WTC11 (cell line): ENCODE measurements around the gene ADAM22. TPM values are rescaled to one million over a fixed set of nuclear protein-coding genes. Genes with fewer than 3 reads are reported as not detected.

ENCODE experiments used
- ATAC-seq: fragments of 200-7000 bp; cut with Tn5 transposase; 2 replicates; pipeline ENCODE4 v1.10.0; 2021; ENCODE audit warnings: mild to moderate bottlenecking, moderate library complexity
- CTCF ChIA-PET: fragments of 300-600 bp; sonication (Branson Sonifier 250); formaldehyde crosslinking; loops from one replicate; lab custom pipeline; 2021; ENCODE audit warnings: antibody characterized with exemption; lab: Charles Lee
- POLR2A ChIA-PET: fragments of 350-600 bp; sonication (Branson Sonifier 250); formaldehyde crosslinking; loops from one replicate; lab custom pipeline; 2021; ENCODE audit warnings: antibody characterized with exemption; lab: Charles Lee
- DNase-seq: peaks from one replicate; pipeline ENCODE4 v3.0.0; 2021; ENCODE audit warnings: low spot score
- H3K27ac Mint-ChIP-seq: 2 replicates; pipeline ENCODE4 v1.8.0; 2021; ENCODE audit warnings: mixed read lengths
- H3K27me3 Mint-ChIP-seq: 2 replicates; pipeline ENCODE4 v1.8.0; 2021; ENCODE audit warnings: low read depth, mild to moderate bottlenecking, moderate library complexity, mixed read lengths
- H3K36me3 Mint-ChIP-seq: 2 replicates; pipeline ENCODE4 v1.8.0; 2021; ENCODE audit warnings: mixed read lengths
- H3K4me1 Mint-ChIP-seq: 2 replicates; pipeline ENCODE4 v1.8.0; 2022; ENCODE audit warnings: mixed read lengths
- H3K4me3 Mint-ChIP-seq: 2 replicates; pipeline ENCODE4 v1.8.0; 2021; ENCODE audit warnings: mild to moderate bottlenecking, moderate library complexity, mixed read lengths
- H3K9me3 Mint-ChIP-seq: 2 replicates; pipeline ENCODE4 v1.8.0; 2021; ENCODE audit warnings: mixed read lengths
- AR ChIP-seq: fragments of 250-450 bp; sonication (Bioruptor Pico); IDR thresholded peaks from 2 replicates; pipeline ENCODE4 v1.9.0; 2021; ENCODE audit warnings: mild to moderate bottlenecking
- ATF1 ChIP-seq: sonication (generic); formaldehyde crosslinking; IDR thresholded peaks from 2 replicates; pipeline ENCODE4 v1.8.1; 2023; ENCODE audit warnings: mild to moderate bottlenecking, moderate library complexity, missing genetic modification reagents
- ELF4 ChIP-seq: sonication (generic); formaldehyde crosslinking; IDR thresholded peaks from 2 replicates; pipeline ENCODE4 v1.8.1; 2022; ENCODE audit warnings: low read depth, mild to moderate bottlenecking, moderate library complexity, missing genetic modification reagents
- ETV6 ChIP-seq: sonication (generic); formaldehyde crosslinking; IDR thresholded peaks from 2 replicates; pipeline ENCODE4 v1.8.1; 2022; ENCODE audit warnings: mild to moderate bottlenecking, missing genetic modification reagents
- FOXK1 ChIP-seq: sonication (generic); formaldehyde crosslinking; IDR thresholded peaks from 2 replicates; pipeline ENCODE4 v1.8.0; 2022; ENCODE audit warnings: mild to moderate bottlenecking, moderate library complexity, missing genetic modification reagents
- FOXP4 ChIP-seq: sonication (generic); formaldehyde crosslinking; IDR thresholded peaks from 2 replicates; pipeline ENCODE4 v1.8.0; 2022; ENCODE audit warnings: mild to moderate bottlenecking, missing genetic modification reagents
- GABPB1 ChIP-seq: sonication (generic); formaldehyde crosslinking; IDR thresholded peaks from 2 replicates; pipeline ENCODE4 v1.8.1; 2023; ENCODE audit warnings: mild to moderate bottlenecking, missing genetic modification reagents
- HMGXB4 ChIP-seq: sonication (generic); formaldehyde crosslinking; IDR thresholded peaks from 2 replicates; pipeline ENCODE4 v1.8.1; 2023; ENCODE audit warnings: mild to moderate bottlenecking, moderate library complexity, missing genetic modification reagents
- JAZF1 ChIP-seq: fragments of 250-450 bp; sonication (Bioruptor Pico); IDR thresholded peaks from 2 replicates; pipeline ENCODE4 v1.9.0; 2021; ENCODE audit warnings: moderate library complexity, mild to moderate bottlenecking, inconsistent platforms
- MLX ChIP-seq: sonication (generic); formaldehyde crosslinking; IDR thresholded peaks from 2 replicates; pipeline ENCODE4 v1.8.1; 2023; ENCODE audit warnings: mild to moderate bottlenecking, missing genetic modification reagents, moderate library complexity
- NR1H2 ChIP-seq: sonication (generic); formaldehyde crosslinking; IDR thresholded peaks from 2 replicates; pipeline ENCODE4 v1.9.0; 2021; ENCODE audit warnings: mild to moderate bottlenecking, moderate library complexity, missing genetic modification reagents
- PRDM15 ChIP-seq: sonication (generic); formaldehyde crosslinking; IDR thresholded peaks from 2 replicates; pipeline ENCODE4 v1.8.0; 2022; ENCODE audit warnings: missing genetic modification reagents
- RORB ChIP-seq: fragments of 250-450 bp; sonication (Bioruptor Pico); IDR thresholded peaks from 2 replicates; pipeline ENCODE4 v1.9.0; 2021; ENCODE audit warnings: mild to moderate bottlenecking
- SMAD3 ChIP-seq: sonication (generic); formaldehyde crosslinking; IDR thresholded peaks from 2 replicates; pipeline ENCODE4 v1.8.0; 2022; ENCODE audit warnings: missing genetic modification reagents, mild to moderate bottlenecking, borderline replicate concordance
- SOX15 ChIP-seq: fragments of 250-450 bp; sonication (Bioruptor Pico); IDR thresholded peaks from 2 replicates; pipeline ENCODE4 v1.9.0; 2021; ENCODE audit warnings: mild to moderate bottlenecking
- SP1 ChIP-seq: sonication (generic); formaldehyde crosslinking; conservative IDR thresholded peaks from 2 replicates; pipeline ENCODE4 v1.8.1; 2022; ENCODE audit warnings: missing genetic modification reagents
- TCF7 ChIP-seq: sonication (generic); formaldehyde crosslinking; IDR thresholded peaks from 2 replicates; pipeline ENCODE4 v1.8.0; 2022; ENCODE audit warnings: mild to moderate bottlenecking, low read depth, missing genetic modification reagents, moderate library complexity
- ZNF138 ChIP-seq: sonication (generic); formaldehyde crosslinking; conservative IDR thresholded peaks from 2 replicates; pipeline ENCODE4 v1.8.1; 2022; ENCODE audit warnings: mild to moderate bottlenecking, moderate library complexity, missing genetic modification reagents
- ZNF423 ChIP-seq: fragments of 250-450 bp; sonication (Bioruptor Pico); IDR thresholded peaks from 2 replicates; pipeline ENCODE4 v2.1.2; 2022; ENCODE audit warnings: mild to moderate bottlenecking, moderate library complexity
- ZNF671 ChIP-seq: fragments of 250-450 bp; sonication (Bioruptor Pico); IDR thresholded peaks from 2 replicates; pipeline ENCODE4 v1.8.0; 2021; ENCODE audit warnings: mild to moderate bottlenecking
- total RNA-seq: library from RNA; stranded (reverse); gene quantifications from 3 replicates; pipeline ENCODE4 v1.2.3, GENCODE V29; 2021
- TF ChIP-seq, protein P1 (sequence below): fragments of 250-450 bp; sonication (Bioruptor Pico); conservative IDR thresholded peaks from 2 replicates; pipeline ENCODE4 v1.9.0; 2021; ENCODE audit warnings: mild to moderate bottlenecking

The ADAM22 gene
- total RNA-seq, 1 experiment from 2014 or later, result 12.4 TPM

- CTCF ChIA-PET, result interaction anchor here (0.7 to 1.0 kb wide), 3 partner anchors 89 to 312 kb away, joined by 3 to 5 read pairs (median 4); no protein-coding TSS in a partner anchor
- no peak for DNase-seq
- H3K27me3 Mint-ChIP-seq, result no peaks in the 10 kb centered on the region
- H3K27ac Mint-ChIP-seq, result no peak overlapping the region
- POLR2A ChIA-PET, result no interaction called here
- H3K36me3 Mint-ChIP-seq, result peaks cover 47% of the 10 kb centered on the region
- no peak for ATAC-seq
- H3K4me1 Mint-ChIP-seq, result no peaks in the 10 kb centered on the region
- no peak overlapping the region for H3K4me3 Mint-ChIP-seq
- no peak for TF ChIP-seq GABPB1
- no peak for TF ChIP-seq ETV6 (CRISPR knock-in tag)
- TF ChIP-seq JAZF1 (CRISPR knock-in tag), result no peak
- no peak for TF ChIP-seq ZNF138 (CRISPR knock-in tag)
- TF ChIP-seq SP1, result no peak
- TF ChIP-seq TCF7 (CRISPR knock-in tag), result no peak
- no peak for TF ChIP-seq ZNF423 (CRISPR knock-in tag)
- no peak for TF ChIP-seq SOX15 (CRISPR knock-in tag)
- TF ChIP-seq MLX, result no peak
- no peak for TF ChIP-seq HMGXB4
- TF ChIP-seq ZNF671 (CRISPR knock-in tag), result no peak
- TF ChIP-seq, protein P1, sequence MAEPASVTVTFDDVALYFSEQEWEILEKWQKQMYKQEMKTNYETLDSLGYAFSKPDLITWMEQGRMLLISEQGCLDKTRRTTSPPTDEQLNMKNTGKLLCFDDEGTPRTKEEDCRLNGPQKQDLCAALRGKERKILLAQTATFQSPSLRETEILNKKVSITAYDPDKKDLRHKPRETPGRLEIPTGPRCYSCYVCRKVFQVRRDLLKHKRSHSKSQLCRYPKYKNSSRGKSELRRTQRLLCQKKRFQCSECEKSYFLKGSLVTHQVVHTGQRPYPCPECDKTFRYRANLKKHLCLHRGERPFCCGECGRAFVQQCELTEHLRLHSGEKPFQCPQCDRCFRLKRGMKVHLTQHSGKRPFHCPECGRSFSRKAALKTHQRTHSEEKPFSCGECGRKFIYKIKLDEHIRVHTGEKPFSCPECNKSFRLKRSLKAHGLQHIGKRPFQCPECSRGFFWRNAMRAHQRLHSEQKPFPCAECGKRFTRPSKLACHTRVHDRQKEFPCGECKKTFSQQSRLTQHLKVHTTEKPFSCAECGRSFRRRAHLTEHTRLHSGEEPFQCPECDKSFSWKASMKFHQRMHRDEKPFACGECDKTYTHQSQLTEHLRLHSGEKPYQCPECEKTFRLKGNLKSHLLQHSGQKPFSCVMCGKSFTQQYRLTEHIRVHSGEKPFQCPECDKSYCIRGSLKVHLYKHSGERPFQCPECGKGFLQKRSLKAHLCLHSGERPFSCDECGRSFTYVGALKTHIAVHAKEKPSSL (CRISPR knock-in tag), result no peak
- TF ChIP-seq ATF1 (CRISPR knock-in tag), result no peak
- TF ChIP-seq SMAD3, result no peak
- no peaks in the 10 kb centered on the region for H3K9me3 Mint-ChIP-seq
Observed at GRCh38 chr7:87886875-87887274, 47.2 kb upstream of the ADAM22 start.

GRCh38 chr7:87895363-87895762 lies 38.7 kb upstream of the ADAM22 start:
- Mint-ChIP-seq H3K4me3 (no peak overlapping the region), H3K27me3 (no peaks in the 10 kb centered on the region), H3K36me3 (peaks cover 65% of the 10 kb centered on the region), H3K27ac (peak overlapping the region; percentile 37), H3K9me3 (no peaks in the 10 kb centered on the region), H3K4me1 (no peaks in the 10 kb centered on the region)
- ATAC-seq, result no peak
- no peak for DNase-seq
- ChIA-PET CTCF (no interaction called here), POLR2A (no interaction called here)
- no peak for TF ChIP-seq ETV6 (CRISPR knock-in tag)
- TF ChIP-seq FOXP4 (CRISPR knock-in tag), result no peak
- no peak for TF ChIP-seq AR (CRISPR knock-in tag)
- no peak for TF ChIP-seq FOXK1 (CRISPR knock-in tag)
- no peak for TF ChIP-seq RORB (CRISPR knock-in tag)
- no peak for TF ChIP-seq ELF4 (CRISPR knock-in tag)
- no peak for TF ChIP-seq NR1H2 (CRISPR knock-in tag)
- TF ChIP-seq PRDM15, result no peak
